GM13976 (cell line): ENCODE data around the gene IL3.

Experiments
- DNase-seq: peaks from one replicate; pipeline ENCODE4 v3.0.0; 2012; ENCODE audit warnings: low spot score
- CTCF ChIP-seq: IDR thresholded peaks from 2 replicates; pipeline ENCODE4 v1.5.1; 2012; ENCODE audit warnings: borderline replicate concordance, mild to moderate bottlenecking; ENCODE audit not compliant: insufficient read depth; ENCODE audit errors: extremely low read depth, missing control alignments, control extremely low read depth
- in situ Hi-C: fragments of 300-500 bp; cut with MboI; formaldehyde crosslinking; loops from one replicate; pipeline ENCODE4 v1.12.0; 2022; ENCODE audit warnings: low sequenced_read_pairs, mixed read lengths, inconsistent platforms; ENCODE audit not compliant: unreplicated experiment

IL3 gene

GRCh38 chr5:132087176-132087575 is 26.7 kb downstream of the IL3 start:
- in situ Hi-C loops = no loop called here
- TF ChIP-seq CTCF = no peak
- no peak for DNase-seq

GRCh38 chr5:132087661-132088060 is 27.2 kb downstream of the IL3 start:
- TF ChIP-seq CTCF = no peak
- DNase-seq = no peak
- in situ Hi-C loops = no loop called here

GRCh38 chr5:132089363-132089762 is 28.9 kb downstream of the IL3 start:
- no peak for TF ChIP-seq CTCF
- in situ Hi-C loops = no loop called here
- no peak for DNase-seq

GRCh38 chr5:132090107-132090506 is 29.7 kb downstream of the IL3 start:
- no peak for DNase-seq
- no peak for TF ChIP-seq CTCF

GRCh38 chr5:132093271-132093670 is 32.8 kb downstream of the IL3 start:
- in situ Hi-C loops = no loop called here
- TF ChIP-seq CTCF = no peak
- no peak for DNase-seq

More at GRCh38 chr5:132090107-132090506, 29.7 kb downstream of the IL3 start:
- in situ Hi-C loops = no loop called here

GRCh38 chr5:132094393-132095076 is 34.1 kb downstream of the IL3 start:
- in situ Hi-C loops = no loop called here
- no peak for TF ChIP-seq CTCF
- no peak for DNase-seq
